Measurements from ENCODE around the gene USP48.
"Not testable (repeated sequence)": the region's sequence is repeated elsewhere in the genome, so short reads cannot be mapped to it uniquely, and the experiment has no call there.

Gene USP48

GRCh38 chr1:21631590-21631943, 151.4 kb downstream of the USP48 start:
- DNase-seq: not testable (repeated sequence)

DNA sequence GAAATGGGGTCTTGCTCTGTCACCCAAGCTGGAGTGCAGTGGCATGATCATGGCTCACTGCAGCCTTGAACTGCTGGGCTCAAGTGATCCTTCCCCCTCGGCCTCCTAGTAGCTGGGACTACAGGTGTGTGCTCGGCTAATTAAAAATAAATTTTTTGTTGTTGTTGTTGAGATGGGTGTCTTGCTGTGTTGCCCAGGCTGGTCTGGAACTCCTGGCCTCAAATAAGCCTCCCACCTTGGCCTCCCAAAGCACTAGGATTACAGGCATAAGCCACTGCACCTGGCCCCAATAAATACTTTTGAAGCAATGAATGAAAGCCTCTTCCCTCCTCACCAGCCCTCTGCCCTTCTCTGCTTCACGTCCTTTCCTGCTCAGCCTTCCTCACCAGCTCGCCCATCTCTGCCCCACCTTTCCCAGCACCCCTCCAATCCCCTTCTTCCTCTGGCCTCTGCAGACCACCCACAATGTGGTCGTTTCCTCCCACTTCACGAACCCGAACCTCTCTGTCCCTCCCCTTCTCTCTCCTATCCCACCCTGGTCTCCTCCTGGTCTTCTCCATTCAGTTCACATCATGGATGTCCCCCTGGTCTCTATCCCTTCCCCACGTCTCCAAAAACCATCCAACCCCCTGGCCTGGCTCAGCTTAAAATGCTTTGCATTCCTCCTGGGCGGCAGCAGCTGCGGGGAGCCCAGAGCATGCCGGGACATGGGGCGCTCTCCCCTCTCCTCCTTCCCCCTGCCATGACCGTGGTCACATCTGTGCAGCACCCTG, 152.2 kb downstream of the USP48 start:
- no peak for DNase-seq

DNA sequence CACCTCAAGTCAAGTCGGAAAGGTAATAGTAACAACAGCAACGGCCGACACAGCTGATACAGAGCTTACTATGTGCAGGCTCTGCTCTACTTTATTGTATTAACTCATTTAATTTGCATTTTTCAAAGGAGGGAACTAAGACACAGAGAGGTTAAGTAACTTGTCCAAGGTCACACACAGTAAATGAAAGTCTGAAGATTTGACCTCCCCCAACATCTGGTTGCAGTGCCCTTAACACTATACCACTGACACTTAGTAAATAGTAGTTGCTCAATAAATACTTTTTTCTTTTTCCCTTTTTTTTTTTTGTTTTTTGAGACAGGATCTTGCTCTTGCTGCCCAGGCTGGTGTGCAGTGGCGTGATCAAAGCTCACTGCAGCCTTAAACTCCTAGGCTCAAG, 153.0 kb downstream of the USP48 start:
- DNase-seq: no peak

DNA sequence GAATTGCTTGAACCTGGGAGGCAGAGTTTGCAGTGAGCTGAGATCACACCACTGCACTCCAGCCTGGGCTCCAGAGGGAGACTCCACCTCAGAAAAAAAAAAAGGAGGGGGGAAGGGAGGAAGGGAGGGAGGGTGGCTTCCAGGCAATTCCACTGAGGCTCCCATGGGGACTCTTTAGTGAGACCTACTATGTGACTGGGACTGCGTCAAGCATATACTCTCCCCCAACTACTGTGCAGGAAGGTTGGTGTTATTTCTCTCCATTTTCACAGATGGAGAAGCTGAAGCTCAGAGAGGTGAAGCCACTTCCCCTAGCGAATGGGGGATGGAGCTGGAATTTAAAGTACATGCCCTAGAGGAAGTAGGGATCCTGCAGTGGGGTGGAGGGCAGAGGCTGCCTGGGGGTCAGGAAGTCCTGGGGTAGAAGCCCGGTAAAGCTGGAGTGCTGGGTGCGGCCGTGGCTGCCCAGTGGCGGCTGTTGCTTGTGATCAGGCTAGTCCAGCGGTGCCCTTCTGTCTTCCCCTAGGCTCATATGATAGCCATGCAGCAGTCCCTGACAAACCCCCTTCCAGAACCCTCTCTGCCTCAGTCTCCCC, 154.1 kb downstream of the USP48 start:
- no peak for DNase-seq

Data from NCI-H446 (cell line).